NCI-H524 (cell line): Measurements from ENCODE around the gene ESPNL.

ENCODE experiments used
- DNase-seq, 2 experiments: peaks; one replicate each; lab custom pipeline; 2025; lab: John Stamatoyannopoulos, UW

ESPNL gene

GRCh38 chr2:238157506-238158017, 57.4 kb downstream of the ESPNL start:
- no peak for DNase-seq

- DNase-seq = no peak
Measured at GRCh38 chr2:238158018-238158508, 57.9 kb downstream of the ESPNL start.

- peak; percentile 11 to 47 for DNase-seq
Measured at GRCh38 chr2:238158509-238159070, 58.5 kb downstream of the ESPNL start, which contains the start of gene ERFE. ERFE (plus strand) TSS chr2:238158970; CDS start chr2:238159008, 38 bp downstream.

- DNase-seq = peak in 1 of 2 experiments; percentile 40
Measured at GRCh38 chr2:238159071-238159539, 59.0 kb downstream of the ESPNL start.

- DNase-seq = peak in 1 of 2 experiments; percentile 40
Measured at GRCh38 chr2:238159661-238160205, 59.6 kb downstream of the ESPNL start.

DNA sequence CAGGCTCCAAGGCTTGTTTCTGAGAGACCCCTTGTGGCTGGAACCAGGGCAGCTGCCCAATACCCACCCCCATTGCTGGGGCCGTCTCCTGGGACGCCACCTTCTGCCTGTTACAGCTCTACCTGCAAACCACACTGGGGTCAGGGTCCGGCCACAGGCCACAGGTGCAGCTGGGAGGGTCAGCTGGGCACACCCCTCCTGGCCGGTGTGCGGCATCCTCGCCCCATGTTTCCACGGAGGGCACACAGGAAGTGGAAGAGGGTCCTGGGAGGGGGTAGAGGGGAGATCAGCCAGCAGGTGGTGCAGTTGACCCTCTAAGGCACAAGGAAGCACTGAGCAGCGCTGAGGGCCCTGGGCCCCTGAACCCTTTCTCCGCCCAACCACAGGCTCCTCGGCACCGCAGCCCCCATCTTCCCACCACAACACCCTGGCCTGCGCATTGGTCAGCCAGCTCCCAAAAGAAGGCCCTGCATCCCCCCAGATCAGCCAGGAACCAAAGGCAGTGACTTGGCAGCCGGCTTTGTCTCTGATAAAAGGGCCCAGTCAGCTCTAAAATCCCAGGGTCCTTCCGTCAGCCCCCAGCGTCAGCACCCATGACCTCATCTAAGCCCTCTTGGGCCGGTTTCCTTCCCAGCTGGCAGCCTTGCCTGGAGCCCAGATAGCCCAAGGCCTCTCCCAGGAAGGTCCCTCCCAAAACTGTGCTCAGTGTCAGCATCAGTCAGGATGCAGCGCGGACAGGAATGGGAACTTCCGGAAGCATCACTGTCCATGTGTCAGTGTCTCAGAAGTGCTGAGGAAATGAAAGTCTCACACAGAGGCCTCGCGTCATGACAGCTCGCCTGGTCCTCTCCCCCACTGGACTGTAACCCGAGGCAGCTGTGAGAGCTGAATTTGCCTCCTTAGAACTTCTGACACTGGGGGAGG, 60.3 kb downstream of the ESPNL start:
- DNase-seq = peak; percentile 30 to 75

DNA sequence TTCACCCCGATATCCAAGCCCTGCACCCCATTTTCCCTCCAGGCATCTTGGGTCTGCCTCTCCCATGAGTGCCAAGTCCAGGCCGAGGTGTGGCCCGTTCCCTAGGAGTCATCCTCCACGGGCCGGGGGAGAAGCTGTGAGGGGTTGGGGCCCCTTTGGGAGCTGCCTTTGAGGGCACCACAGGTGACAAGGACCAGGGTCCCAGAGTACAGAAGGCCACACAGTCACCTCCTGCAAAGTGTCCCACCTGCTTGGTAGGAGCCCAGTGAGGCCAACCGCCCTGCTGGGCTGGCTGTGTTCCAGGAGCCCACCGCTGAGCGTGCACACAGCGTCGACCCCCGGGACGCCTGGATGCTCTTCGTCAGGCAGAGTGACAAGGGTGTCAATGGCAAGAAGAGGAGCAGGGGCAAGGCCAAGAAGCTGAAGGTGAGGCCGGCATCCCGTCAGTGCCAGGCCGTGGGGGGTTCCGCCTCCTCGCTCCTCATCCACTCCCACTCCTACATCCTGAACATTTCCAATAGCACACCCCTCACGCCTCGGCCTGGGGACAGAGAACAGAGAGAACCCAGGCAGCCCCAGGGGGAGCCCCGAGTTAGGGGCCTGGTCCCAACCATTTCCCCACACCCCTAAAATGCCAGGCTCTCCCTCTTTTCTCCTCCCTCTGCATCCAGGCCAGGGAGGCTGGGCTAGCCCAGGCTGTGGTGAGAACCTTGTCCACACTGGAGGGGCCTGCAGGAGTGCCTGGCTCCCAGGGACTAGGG, 61.3 kb downstream of the ESPNL start:
- DNase-seq = no peak

GRCh38 chr2:238162251-238162845, 62.2 kb downstream of the ESPNL start:
- DNase-seq = no peak

- DNase-seq = no peak
Measured at GRCh38 chr2:238162846-238163441, 62.8 kb downstream of the ESPNL start.

- DNase-seq = no peak
Measured at GRCh38 chr2:238163481-238164198, 63.5 kb downstream of the ESPNL start.

DNA sequence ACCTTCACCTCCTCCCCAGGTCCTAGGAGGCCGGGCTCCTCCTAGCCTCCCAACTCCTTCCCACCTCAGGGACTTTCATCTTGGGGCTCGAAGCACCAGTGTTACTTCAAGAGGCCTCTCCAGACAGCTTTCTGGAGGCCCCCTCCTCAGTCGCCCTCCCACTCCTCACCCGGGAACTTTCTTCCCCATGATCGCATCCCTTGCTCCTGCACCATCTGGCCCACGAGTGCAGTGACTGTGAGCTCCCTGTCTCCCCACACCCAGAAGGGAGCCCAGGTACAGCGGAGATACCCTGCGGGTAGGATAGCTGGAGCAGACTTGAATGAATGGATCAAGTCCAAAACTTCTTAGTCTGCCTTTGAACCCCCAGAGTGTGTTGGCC, 64.8 kb downstream of the ESPNL start:
- no peak for DNase-seq

DNA sequence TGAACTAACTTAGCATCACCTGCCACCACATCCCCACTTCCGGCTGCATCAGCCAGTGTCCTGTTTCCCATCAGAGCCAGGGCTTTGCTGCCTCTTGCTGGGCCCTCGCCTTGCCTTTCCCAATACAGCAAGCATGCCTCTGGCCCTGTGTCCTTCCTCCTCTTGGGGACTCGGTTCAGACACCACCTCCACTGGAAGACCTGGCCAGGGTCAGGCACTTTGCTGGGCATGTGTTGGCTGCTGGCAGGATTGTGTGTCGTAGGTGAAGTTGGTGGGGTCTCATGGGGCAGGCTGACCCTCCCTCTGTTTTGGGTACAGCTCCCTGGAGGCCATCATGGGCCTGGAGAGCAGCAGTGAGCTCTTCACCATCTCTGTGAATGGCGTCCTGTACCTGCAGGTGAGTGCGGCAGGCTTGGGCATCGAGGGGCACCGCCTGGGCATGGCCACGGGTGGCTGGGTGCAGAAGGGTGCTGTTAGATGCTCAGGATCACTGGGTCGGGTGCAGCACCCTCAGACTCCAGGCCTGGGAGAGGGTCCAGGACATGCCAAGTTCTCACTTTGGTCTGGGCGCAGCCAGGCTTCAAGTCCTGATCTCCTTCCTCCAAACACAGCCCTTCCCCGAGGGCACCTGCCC, 65.3 kb downstream of the ESPNL start:
- DNase-seq = no peak

DNA sequence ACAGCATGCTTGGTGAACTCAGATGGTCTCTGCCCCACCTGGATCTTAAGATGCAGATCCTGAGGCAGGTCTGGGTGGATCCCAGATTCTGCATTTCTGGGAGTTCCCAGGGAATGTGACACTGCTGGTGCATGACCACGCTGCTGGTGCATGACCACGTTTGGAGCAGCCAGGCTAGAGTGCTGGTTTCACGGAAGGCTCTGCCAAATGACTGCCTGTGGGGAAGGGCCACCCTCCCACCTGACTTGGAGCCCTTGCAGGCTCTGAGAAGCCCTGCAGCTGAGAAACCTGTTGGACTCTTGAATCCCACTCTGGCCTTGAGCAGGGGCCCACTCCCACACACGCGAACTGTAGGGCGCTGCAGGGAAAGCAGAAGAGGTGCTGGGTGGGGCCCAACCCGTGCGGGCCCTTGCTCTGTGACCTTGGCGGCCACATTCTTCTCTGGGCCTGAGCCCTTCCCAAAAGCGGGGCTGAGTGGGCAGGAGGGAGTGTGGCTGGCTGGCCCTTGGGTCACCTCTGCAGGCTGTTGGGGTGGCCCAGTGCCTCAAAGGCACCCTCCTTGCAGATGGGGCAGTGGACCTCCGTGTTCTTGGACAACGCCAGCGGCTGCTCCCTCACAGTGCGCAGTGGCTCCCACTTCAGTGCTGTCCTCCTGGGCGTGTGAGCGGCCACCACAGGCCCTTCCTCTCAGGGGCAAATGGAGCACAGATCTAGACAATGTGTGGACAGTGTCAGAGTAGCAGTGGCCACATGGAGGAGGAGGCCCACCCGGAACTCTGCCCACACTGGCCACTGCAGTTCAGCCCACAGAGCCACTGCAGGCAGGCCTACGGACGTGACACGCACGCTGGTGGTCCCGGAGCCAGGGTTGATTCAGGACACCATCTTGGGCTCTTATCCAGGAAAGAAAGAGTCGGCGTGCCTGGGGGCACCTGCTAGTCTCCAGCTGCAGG, 66.5 kb downstream of the ESPNL start:
- DNase-seq = no peak

DNA sequence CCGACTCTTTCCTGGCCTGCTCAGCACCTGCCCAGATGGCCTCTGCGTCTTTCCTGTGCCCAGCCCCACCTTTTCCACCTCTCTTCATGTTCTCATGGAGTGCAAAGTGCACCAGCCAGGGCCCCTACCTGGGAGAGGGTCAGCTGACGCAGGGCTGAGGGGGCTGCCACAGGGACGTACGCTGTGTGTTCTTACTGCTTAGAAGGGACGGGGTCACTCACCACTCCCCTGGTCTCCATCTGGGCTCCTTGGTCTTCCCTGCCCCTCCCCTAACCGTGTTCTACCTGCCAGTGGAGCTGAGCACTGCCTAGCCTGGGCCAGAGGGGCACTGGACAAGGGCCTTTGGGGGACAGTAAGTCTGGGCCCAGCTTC, 67.2 kb downstream of the ESPNL start:
- DNase-seq = no peak

DNA sequence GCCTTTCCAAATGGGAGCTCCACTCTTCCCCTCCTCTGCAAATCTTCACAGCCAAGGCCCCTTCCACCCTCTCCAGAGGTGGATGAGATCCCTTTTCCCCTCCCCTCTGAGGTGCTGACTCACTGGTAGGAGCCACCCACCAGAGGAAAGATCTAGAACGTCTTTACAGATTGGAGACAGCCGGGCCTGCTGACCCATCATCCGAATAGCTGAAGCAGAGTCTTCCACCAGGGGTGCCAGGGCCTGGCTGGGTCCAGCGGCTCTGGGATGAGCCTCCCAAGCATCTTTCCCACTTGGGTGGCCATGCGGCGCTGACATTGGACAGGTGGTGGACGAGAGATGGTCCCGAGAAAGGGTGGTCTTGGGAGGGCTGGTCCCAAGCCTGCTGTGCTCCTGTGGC, 67.6 kb downstream of the ESPNL start:
- no peak for DNase-seq

DNA sequence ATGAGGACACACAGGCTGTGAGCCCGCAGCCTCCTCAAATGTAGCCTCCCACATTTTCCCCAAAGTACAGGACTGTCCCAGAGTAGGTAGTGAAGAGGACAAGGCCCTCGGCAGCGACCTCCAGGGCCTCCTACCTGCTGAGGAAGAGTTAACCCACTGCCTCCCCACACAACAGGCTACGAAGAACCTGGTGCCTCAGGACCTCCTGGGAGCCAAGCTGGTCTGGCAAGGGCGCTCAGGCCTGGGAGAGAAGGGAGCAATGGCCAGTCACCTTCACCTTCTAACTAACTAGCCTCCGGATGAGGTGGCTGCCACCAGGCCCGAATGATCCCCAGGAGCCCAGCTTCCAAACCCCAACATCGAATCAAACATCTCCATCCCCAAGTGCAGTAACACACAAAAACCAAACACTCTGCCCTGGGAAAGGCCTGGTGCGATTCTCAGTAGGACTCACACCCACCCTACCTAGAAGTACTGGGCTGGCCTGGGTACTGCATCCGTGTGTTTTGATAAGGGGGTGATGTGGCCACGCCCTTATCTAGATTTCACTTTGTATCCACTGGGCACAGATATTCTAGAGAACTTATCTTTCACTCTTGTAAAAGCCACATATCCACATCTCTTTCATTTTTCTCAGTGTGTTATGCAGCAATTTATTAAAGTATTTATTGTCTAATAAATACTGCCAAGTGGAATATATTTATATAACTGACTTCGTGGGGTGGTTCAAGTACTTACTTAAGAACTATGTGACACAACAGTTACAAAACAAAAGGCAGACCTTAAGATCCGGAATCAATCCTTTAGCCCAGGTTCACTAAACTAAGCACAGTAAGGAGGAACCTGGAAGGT, 68.3 kb downstream of the ESPNL start:
- DNase-seq = no peak

DNA sequence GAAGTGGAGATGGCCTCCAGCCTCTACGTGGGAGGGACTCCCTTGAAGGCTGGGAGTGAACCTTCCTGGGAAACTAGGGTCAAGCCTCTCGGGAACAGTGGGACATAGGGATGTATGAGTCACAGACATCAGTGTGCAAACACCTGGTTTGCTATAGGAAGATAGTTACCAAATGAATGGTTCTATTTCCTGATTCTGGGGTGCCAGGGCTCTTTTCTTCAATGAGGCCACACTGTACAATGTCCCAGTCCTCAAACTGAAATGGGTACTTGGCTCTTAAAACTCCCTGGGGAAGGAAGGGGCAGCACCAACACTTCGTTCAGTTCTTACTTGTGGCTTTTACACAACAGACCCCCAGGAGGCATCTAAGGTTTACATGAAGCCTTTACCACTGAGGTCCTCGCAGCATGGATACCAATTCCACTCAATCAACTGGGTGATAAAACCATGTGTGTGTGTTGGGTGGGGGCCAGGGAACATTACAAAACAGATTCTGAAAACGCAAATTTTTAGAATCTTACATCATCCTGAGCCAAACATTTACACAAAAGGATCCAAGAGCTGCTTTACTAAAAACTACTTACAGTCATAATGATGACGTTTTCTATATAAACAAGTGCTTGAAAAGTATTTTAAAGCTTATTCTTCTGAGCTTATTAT, 69.0 kb downstream of the ESPNL start:
- no peak for DNase-seq
